WERI-Rb-1 (cell line): ENCODE data around the gene VSIG10L.

ENCODE experiments used
- DNase-seq: peaks from one replicate; pipeline ENCODE4 v3.0.0-alpha.2; 2020
- H3K27ac ChIP-seq: fragments of 250-450 bp; sonication (Bioruptor Pico); 2 replicates; pipeline ENCODE4 v1.5.1; 2020; ENCODE audit warnings: mild to moderate bottlenecking, moderate library complexity
- H3K27me3 ChIP-seq: fragments of 250-450 bp; sonication (Bioruptor Pico); 2 replicates; pipeline ENCODE4 v1.5.1; 2021; ENCODE audit warnings: mild to moderate bottlenecking, low read depth, moderate library complexity; ENCODE audit not compliant: insufficient read depth, severe bottlenecking
- H3K36me3 ChIP-seq: fragments of 250-450 bp; sonication (Bioruptor Pico); 2 replicates; pipeline ENCODE4 v1.5.1; 2020; ENCODE audit warnings: mild to moderate bottlenecking, moderate library complexity
- H3K4me3 ChIP-seq: 2 replicates; pipeline ENCODE4 v1.5.1; 2011; ENCODE audit warnings: low read depth, mild to moderate bottlenecking, control low read depth, low read length
- H3K9me3 ChIP-seq: fragments of 250-450 bp; sonication (Bioruptor Pico); 2 replicates; pipeline ENCODE4 v1.5.1; 2021; ENCODE audit warnings: mild to moderate bottlenecking, moderate library complexity; ENCODE audit not compliant: severe bottlenecking
- TF ChIP-seq, protein P1 (sequence below): IDR thresholded peaks from 2 replicates; pipeline ENCODE4 v1.5.1; 2011; ENCODE audit warnings: low read depth, mild to moderate bottlenecking, control low read depth, inconsistent platforms, low read length

VSIG10L gene

GRCh38 chr19:51285682-51286081, 56.3 kb downstream of the VSIG10L start:
- Histone ChIP-seq H3K36me3 (no peaks in the 10 kb centered on the region), H3K27me3 (peaks cover 84% of the 10 kb centered on the region), H3K27ac (no peak overlapping the region), H3K4me3 (no peak overlapping the region), H3K9me3 (peaks cover 9% of the 10 kb centered on the region)
- TF ChIP-seq, protein P1, sequence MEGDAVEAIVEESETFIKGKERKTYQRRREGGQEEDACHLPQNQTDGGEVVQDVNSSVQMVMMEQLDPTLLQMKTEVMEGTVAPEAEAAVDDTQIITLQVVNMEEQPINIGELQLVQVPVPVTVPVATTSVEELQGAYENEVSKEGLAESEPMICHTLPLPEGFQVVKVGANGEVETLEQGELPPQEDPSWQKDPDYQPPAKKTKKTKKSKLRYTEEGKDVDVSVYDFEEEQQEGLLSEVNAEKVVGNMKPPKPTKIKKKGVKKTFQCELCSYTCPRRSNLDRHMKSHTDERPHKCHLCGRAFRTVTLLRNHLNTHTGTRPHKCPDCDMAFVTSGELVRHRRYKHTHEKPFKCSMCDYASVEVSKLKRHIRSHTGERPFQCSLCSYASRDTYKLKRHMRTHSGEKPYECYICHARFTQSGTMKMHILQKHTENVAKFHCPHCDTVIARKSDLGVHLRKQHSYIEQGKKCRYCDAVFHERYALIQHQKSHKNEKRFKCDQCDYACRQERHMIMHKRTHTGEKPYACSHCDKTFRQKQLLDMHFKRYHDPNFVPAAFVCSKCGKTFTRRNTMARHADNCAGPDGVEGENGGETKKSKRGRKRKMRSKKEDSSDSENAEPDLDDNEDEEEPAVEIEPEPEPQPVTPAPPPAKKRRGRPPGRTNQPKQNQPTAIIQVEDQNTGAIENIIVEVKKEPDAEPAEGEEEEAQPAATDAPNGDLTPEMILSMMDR = no peak
- DNase-seq = no peak

DNA sequence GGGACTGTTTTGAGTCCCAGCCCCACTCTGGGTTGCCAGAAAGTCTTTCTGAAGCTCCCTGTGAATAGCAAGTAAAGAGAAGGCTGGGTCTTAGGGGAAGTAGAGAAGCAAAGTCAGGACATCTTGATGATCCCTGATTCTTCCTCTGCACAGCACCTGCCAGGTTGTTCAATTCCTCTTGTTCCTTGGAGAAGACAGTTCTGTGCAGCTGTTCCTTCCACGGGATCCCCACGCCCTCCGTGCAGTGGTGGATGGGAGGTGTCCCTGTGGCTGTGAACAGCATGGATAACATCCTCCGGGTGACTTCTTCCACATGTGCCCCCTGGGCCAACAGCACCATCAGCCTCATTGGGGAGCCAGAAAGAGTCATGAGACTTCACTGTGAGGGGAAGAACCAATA, 59.6 kb downstream of the VSIG10L start:
- H3K36me3 ChIP-seq = no peaks in the 10 kb centered on the region
- peaks cover 76% of the 10 kb centered on the region for H3K27me3 ChIP-seq
- TF ChIP-seq, protein P1 = no peak
- no peak for DNase-seq
- no peak overlapping the region for H3K27ac ChIP-seq
- no peaks in the 10 kb centered on the region for H3K9me3 ChIP-seq
- H3K4me3 ChIP-seq = no peak overlapping the region
